ENCODE measurements around the gene SBNO1.
"Not testable (repeated sequence)": the region's sequence is repeated elsewhere in the genome, so short reads cannot be mapped to it uniquely, and the experiment has no call there.

Gene SBNO1

GRCh38 chr12:123270214-123271000, 94.2 kb downstream of the SBNO1 start:
- no peak for DNase-seq (ENCODE audit: low read depth in 2 of 2)

DNA sequence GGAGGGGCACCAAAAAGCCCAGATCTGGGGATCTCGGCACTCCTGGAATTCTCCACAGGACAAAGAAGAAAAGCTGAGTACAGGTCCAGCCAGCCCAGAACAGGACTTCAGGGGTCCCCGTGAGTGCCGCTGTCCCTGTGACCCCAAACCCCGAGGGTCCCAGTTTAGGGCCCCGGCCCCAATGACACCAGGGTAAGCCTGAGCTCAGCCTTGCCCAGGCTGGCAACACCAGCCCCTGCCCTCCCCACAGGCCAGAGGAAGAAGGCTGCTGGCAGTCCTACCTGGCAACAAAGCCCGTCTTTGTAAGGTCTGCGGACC, 94.8 kb downstream of the SBNO1 start:
- no peak for DNase-seq (ENCODE audit: low read depth in 2 of 2)

- no peak for DNase-seq (ENCODE audit: low read depth in 2 of 2)
Observed at GRCh38 chr12:123269395-123269892, 95.2 kb downstream of the SBNO1 start.

GRCh38 chr12:123268850-123269249, 95.8 kb downstream of the SBNO1 start:
- no peak for DNase-seq (ENCODE audit: low read depth in 2 of 2)

DNA sequence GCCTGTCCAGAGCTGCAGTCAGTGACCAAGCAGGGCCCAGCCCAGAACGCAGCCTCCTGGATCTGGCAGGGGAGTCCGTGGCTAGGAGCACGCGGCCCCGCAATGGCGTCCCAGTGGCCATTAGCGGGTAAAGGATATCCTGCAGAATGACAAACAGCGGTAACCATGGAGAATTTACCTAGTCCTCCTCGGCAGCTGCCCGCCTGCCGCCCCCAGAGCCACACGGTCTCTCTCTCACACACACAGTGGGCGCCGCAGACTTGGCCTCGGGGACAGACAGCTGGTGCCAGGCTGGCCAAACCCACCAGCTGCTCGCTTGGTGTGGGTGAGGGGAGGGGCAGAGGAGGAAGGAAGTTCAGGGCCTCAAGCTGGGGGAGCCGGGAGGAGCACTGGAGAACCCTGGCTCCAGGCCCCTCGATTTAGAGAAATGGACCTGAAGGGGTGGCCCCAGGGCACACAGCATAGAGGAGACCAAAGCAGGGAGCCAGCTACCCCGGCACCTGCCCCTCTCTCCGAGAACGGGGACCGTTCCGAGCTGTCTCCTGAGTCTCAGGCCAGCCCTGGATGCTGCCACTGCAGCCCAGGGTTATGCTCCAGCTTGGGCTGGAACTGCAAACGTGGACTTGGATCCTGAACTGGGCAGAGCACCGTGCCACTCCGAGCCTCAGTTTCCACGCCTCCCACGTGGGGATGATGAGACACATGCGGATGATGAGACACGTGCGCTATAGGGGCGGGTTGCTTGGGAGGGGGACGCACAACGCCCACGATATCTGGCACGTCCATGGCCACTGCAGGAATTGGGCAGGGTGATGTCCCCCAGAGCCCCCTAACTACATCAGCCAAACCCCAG, 96.4 kb downstream of the SBNO1 start:
- DNase-seq (ENCODE audit: low read depth in 2 of 2) = no peak

- DNase-seq (ENCODE audit: low read depth in 2 of 2) = no peak
Observed at GRCh38 chr12:123267335-123267920, 97.2 kb downstream of the SBNO1 start.

- DNase-seq (ENCODE audit: low read depth in 2 of 2) = no peak
Observed at GRCh38 chr12:123266679-123267277, 97.9 kb downstream of the SBNO1 start.

- DNase-seq (ENCODE audit: low read depth in 2 of 2) = no peak
Observed at GRCh38 chr12:123265851-123266678, 98.6 kb downstream of the SBNO1 start.

GRCh38 chr12:123264642-123265041, 100.0 kb downstream of the SBNO1 start:
- no peak for DNase-seq (ENCODE audit: low read depth in 2 of 2)

DNA sequence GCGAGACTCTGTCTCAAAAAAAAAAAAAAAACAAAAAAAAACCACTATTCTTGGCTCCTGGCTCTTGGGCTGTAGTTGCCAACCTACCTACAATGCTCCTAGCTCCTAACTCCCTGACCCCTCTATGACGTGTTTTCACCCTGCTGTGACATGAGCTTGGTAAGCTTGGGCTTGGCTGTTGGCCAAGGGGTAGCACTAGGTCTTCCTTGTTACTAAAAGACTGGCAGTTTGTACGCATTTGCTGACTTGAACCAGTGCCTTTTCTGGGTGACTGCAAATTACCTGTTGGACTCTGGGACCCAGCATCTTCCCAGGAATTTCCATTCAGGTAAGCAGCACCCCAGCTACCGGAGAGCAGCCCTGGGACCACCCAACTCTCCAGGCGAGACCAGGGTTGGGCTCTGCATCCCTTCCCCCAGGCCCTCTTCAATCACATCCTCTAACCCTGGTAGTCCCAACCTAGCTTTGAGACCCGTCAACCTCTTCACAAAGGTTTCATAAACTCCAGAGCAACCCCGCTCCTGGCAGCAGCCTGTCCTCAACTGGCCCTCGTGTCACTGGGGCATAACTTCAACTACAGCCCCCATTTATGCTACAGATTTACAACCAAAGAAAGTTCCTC, 101.3 kb downstream of the SBNO1 start:
- no peak for DNase-seq (ENCODE audit: low read depth in 2 of 2)

GRCh38 chr12:123261196-123261595, 103.5 kb downstream of the SBNO1 start:
- no peak for DNase-seq (ENCODE audit: low read depth in 2 of 2)

- DNase-seq (ENCODE audit: low read depth in 2 of 2) = no peak
Observed at GRCh38 chr12:123260081-123260480, 104.6 kb downstream of the SBNO1 start.

DNA sequence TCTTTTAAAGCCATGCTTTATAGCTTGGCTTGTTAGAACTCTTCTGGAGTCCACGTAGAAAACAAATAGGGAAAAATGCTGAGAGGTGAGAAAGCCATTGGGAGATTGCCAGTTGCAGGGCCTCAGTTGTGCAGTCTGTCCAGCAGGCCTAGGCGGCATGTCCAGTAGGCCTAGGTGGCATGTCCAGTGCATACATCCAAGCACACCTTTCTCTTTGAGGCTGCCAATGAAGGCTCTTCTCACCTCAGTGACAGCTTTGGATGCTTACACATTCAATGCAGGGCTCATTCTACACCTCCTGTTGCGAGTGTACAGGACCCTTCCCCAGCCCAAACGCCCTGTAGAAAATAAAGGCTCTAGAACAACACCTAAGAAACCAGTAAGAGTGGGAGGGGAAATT, 106.1 kb downstream of the SBNO1 start:
- DNase-seq (ENCODE audit: low read depth in 2 of 2) = no peak

GRCh38 chr12:123254853-123255446, 109.7 kb downstream of the SBNO1 start:
- no peak for DNase-seq (ENCODE audit: low read depth in 2 of 2)

DNA sequence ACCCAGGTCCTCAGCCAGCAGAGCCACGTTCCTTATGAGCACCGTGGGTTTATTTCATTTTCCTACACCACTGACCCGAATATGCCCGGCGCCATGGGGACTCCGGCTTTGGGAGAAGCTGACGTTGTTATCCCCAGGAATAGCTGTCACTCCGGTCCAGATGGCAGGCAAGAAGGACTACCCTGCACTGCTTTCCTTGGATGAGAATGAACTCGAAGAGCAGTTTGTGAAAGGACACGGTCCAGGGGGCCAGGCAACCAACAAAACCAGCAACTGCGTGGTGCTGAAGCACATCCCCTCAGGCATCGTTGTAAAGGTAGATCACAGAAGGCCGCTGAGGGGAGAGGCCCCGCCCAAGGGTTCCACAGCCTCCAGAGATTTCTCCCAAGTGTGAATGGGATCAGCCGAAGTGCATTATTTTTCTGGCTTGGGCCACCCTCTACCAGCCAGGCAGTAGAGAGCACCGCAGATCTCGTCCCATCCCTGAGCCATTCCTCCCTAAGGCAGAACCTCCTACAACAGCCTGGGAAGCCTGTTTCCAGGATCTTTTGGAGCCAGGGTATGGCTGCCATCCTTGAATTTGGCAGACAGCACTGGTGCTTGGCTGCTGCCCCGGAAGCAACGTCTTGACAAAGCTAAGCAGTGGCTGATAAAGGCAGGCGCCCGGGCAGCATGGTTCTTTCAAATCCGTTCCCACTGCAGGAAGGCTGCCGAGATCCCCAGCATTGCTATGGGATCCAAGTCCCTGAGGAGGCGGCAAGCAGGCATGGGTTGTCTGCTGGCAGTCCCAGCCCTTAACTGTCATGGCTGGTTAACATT, 110.8 kb downstream of the SBNO1 start:
- no peak for DNase-seq (ENCODE audit: low read depth in 2 of 2)

DNA sequence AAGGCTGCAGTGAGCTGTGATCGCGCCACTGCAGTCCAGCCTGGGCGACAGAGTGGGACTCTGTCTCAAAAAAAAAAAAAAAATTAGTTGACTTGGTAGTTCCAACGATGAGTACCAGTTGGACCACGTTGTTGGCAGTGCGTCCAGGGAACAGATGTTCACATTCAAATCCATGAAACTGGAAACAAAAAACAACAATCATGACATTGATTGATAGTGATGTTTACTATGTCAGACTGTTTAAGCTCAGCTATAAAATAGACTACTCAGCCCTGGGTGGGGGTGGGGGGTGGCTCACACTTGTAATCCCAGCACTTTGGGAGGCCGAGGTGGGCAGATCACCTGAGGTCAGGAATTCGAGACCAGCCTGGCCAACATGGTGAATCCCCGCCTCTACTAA, 112.3 kb downstream of the SBNO1 start:
- DNase-seq (ENCODE audit: low read depth in 2 of 2) = not testable (repeated sequence)

GRCh38 chr12:123251403-123252076, 113.1 kb downstream of the SBNO1 start:
- DNase-seq (ENCODE audit: low read depth in 2 of 2) = no peak

GRCh38 chr12:123250471-123251383, 113.9 kb downstream of the SBNO1 start:
- DNase-seq (ENCODE audit: low read depth in 2 of 2) = no peak

Data from activated CD8-positive, alpha-beta memory T cell treated with anti-CD3 and anti-CD28 coated beads for 4 hours (primary cell).